Measurements from ENCODE around the gene TMEM240.

TMEM240 gene

GRCh38 chr1:1540090-1540817 is at the start of gene TMEM240:
TMEM240 (minus strand) TSS chr1:1540624; CDS start chr1:1540346, 278 bp downstream.
- Histone ChIP-seq H3K79me2 (ENCODE audit: insufficient read depth, low read depth) (no peaks in the 10 kb centered on the region), H3K27ac (no peak within 1 kb of the TSS), H3K4me1 (ENCODE audit: low read depth, poor library complexity, severe bottlenecking) (no peaks in the 10 kb centered on the region), H3K9ac (no peak within 1 kb of the TSS), H4K20me1 (ENCODE audit: insufficient read depth) (no peaks in the 10 kb centered on the region), H2AFZ (ENCODE audit: low read depth) (no peak within 1 kb of the TSS), H3K27me3 (ENCODE audit: insufficient read depth, low read depth) (no peaks in the 10 kb centered on the region), H3K4me3 (IDR thresholded peaks at IDR 0.05; ENCODE audit: insufficient read depth, low read depth, low read length) (no peak within 1 kb of the TSS), H3K36me3 (ENCODE audit: insufficient read depth) (no peaks in the 10 kb centered on the region), H3K4me2 (no peak within 1 kb of the TSS)
- TF ChIP-seq CTCF (conservative IDR thresholded peaks at IDR 0.05; ENCODE audit: low read depth, low read length) = no peak

GRCh38 chr1:1583347-1584010 is 43.1 kb upstream of the TMEM240 start:
- H3K36me3 ChIP-seq (ENCODE audit: insufficient read depth) = no peaks in the 10 kb centered on the region
- no peaks in the 10 kb centered on the region for H4K20me1 ChIP-seq (ENCODE audit: insufficient read depth)
- H3K79me2 ChIP-seq (ENCODE audit: insufficient read depth, low read depth) = no peaks in the 10 kb centered on the region
- H3K4me1 ChIP-seq (ENCODE audit: low read depth, poor library complexity, severe bottlenecking) = no peaks in the 10 kb centered on the region
- H3K4me2 ChIP-seq = no peak overlapping the region
- H3K27ac ChIP-seq = no peak overlapping the region
- no peak overlapping the region for H3K9ac ChIP-seq
- no peak overlapping the region for H2AFZ ChIP-seq (ENCODE audit: low read depth)
- no peak for TF ChIP-seq CTCF (conservative IDR thresholded peaks at IDR 0.05; ENCODE audit: low read depth, low read length)
- peaks cover 90% of the 10 kb centered on the region for H3K27me3 ChIP-seq (ENCODE audit: insufficient read depth, low read depth)
- no peak overlapping the region for H3K4me3 ChIP-seq (IDR thresholded peaks at IDR 0.05; ENCODE audit: insufficient read depth, low read depth, low read length)

GRCh38 chr1:1582585-1583346 is 42.3 kb upstream of the TMEM240 start:
- Histone ChIP-seq H2AFZ (ENCODE audit: low read depth) (no peak overlapping the region), H3K9ac (no peak overlapping the region), H3K79me2 (ENCODE audit: insufficient read depth, low read depth) (no peaks in the 10 kb centered on the region), H4K20me1 (ENCODE audit: insufficient read depth) (no peaks in the 10 kb centered on the region), H3K27ac (no peak overlapping the region), H3K4me3 (IDR thresholded peaks at IDR 0.05; ENCODE audit: insufficient read depth, low read depth, low read length) (no peak overlapping the region), H3K4me1 (ENCODE audit: low read depth, poor library complexity, severe bottlenecking) (no peaks in the 10 kb centered on the region), H3K36me3 (ENCODE audit: insufficient read depth) (no peaks in the 10 kb centered on the region), H3K27me3 (ENCODE audit: insufficient read depth, low read depth) (peaks cover 91% of the 10 kb centered on the region), H3K4me2 (no peak overlapping the region)
- no peak for TF ChIP-seq CTCF (conservative IDR thresholded peaks at IDR 0.05; ENCODE audit: low read depth, low read length)

- Histone ChIP-seq H3K4me2 (no peak overlapping the region), H4K20me1 (ENCODE audit: insufficient read depth) (no peaks in the 10 kb centered on the region), H3K36me3 (ENCODE audit: insufficient read depth) (no peaks in the 10 kb centered on the region), H3K4me1 (ENCODE audit: low read depth, poor library complexity, severe bottlenecking) (peaks cover 1% of the 10 kb centered on the region), H3K27me3 (ENCODE audit: insufficient read depth, low read depth) (peaks cover 67% of the 10 kb centered on the region), H3K9ac (no peak overlapping the region), H3K27ac (no peak overlapping the region), H2AFZ (ENCODE audit: low read depth) (no peak overlapping the region), H3K79me2 (ENCODE audit: insufficient read depth, low read depth) (peaks cover 9% of the 10 kb centered on the region), H3K4me3 (IDR thresholded peaks at IDR 0.05; ENCODE audit: insufficient read depth, low read depth, low read length) (no peak overlapping the region)
- no peak for TF ChIP-seq CTCF (conservative IDR thresholded peaks at IDR 0.05; ENCODE audit: low read depth, low read length)
Measured at GRCh38 chr1:1578371-1578940, 38.0 kb upstream of the TMEM240 start.

Data from KMS-11 (cell line).